ENCODE results near the gene FGF10.

DNA sequence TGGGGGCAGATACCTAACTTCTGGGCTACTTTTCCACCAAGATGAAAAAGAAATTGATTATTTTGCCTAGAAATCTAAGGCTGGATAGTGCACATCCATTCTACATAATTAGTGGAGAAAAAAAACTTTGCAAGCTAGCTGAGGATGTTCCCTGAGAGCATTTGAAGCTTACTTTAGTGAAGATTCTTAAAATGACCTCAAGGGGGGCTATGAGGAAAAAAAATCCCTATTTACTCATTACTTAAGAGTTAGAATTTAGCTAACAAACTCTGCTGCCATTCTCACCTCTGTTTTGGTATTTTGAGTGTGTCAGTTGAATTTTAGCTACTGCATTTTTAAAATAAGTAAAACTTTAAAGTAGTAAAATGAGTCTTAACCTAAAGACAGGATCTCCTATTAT, 9.2 kb upstream of the FGF10 start:
- TF ChIP-seq CTCF (conservative IDR thresholded peaks at IDR 0.05; ENCODE audit: low read depth, low read length): no peak
- no peak for TF ChIP-seq RAD21 (IDR thresholded peaks at IDR 0.05; ENCODE audit: low read length)
- no peak for TF ChIP-seq MXI1 (IDR thresholded peaks at IDR 0.05; ENCODE audit: borderline replicate concordance, low read depth, low read length)
- TF ChIP-seq RCOR1 (IDR thresholded peaks at IDR 0.05; ENCODE audit: insufficient replicate concordance, low read length): no peak
